K562 (cell line): ENCODE data around the gene CMPK1. TPM values are rescaled to one million over a fixed set of nuclear protein-coding genes. Genes with fewer than 3 reads are reported as not detected.

Experiments
- CBX5 ChIP-seq: IDR thresholded peaks from 2 replicates; pipeline ENCODE4 v1.6.1; 2014; ENCODE audit warnings: low read depth, borderline replicate concordance
- CREB1 ChIP-seq, 2 experiments: sonication (generic) in 1 of 2; formaldehyde crosslinking in 1 of 2; IDR thresholded peaks; 2 replicates each; pipeline versions ENCODE4 v1.6.1 to v1.8.0; 2012 to 2022; ENCODE audit warnings: inconsistent platforms in 1 of 2, mild to moderate bottlenecking in 1 of 2, missing genetic modification reagents in 1 of 2, moderate library complexity in 1 of 2
- DDX20 ChIP-seq: fragments of 450-650 bp; IDR thresholded peaks from 2 replicates; pipeline ENCODE4 v1.6.1; 2016; ENCODE audit warnings: missing genetic modification characterization, low read depth, mild to moderate bottlenecking, missing compliant biosample characterization, moderate library complexity
- GABPB1 ChIP-seq: sonication (generic); formaldehyde crosslinking; IDR thresholded peaks from 2 replicates; pipeline ENCODE4 v1.8.0; 2022; ENCODE audit warnings: mild to moderate bottlenecking, missing genetic modification reagents
- GABPB2 ChIP-seq: fragments of 250-450 bp; sonication (Bioruptor Pico); conservative IDR thresholded peaks from 2 replicates; pipeline ENCODE4 v1.5.1; 2021; ENCODE audit warnings: mild to moderate bottlenecking
- HNRNPLL ChIP-seq: fragments of 200-400 bp; formaldehyde crosslinking; IDR thresholded peaks from 2 replicates; pipeline ENCODE4 v1.6.1; 2017; ENCODE audit warnings: low read length, low read depth, mild to moderate bottlenecking; ENCODE audit not compliant: poor library complexity, severe bottlenecking
- ILF3 ChIP-seq: fragments of 450-650 bp; IDR thresholded peaks from 2 replicates; pipeline ENCODE4 v1.6.1; 2018; ENCODE audit warnings: antibody characterized with exemption, mild to moderate bottlenecking, moderate library complexity, borderline replicate concordance
- KAT2B ChIP-seq: IDR thresholded peaks from one replicate; pipeline ENCODE4 v1.6.1; 2012; ENCODE audit warnings: low read depth, mild to moderate bottlenecking, control low read depth, inconsistent platforms, low read length, moderate library complexity
- NONO ChIP-seq, 2 experiments: fragments of 200-400 bp in 1 of 2; fragments of 450-650 bp in 1 of 2; formaldehyde crosslinking in 1 of 2; IDR thresholded peaks; 2 replicates each; pipeline ENCODE4 v1.6.1; 2017; ENCODE audit warnings: low read depth in 2 of 2, mild to moderate bottlenecking in 2 of 2, moderate library complexity in 2 of 2, low read length in 1 of 2
- PYGO2 ChIP-seq: fragments of 450-650 bp; IDR thresholded peaks from 2 replicates; pipeline ENCODE4 v1.6.1; 2016; ENCODE audit warnings: mild to moderate bottlenecking, missing genetic modification characterization, moderate library complexity, missing compliant biosample characterization
- RBFOX2 ChIP-seq: fragments of 200-400 bp; formaldehyde crosslinking; IDR thresholded peaks from 2 replicates; pipeline ENCODE4 v1.6.1; 2017; ENCODE audit warnings: low read depth, mild to moderate bottlenecking, low read length, moderate library complexity
- SMAD1 ChIP-seq: fragments of 150-350 bp; IDR thresholded peaks from 2 replicates; pipeline ENCODE4 v1.6.1; 2014; ENCODE audit warnings: low read length, low read depth; ENCODE audit not compliant: partially characterized antibody
- SMAD2 ChIP-seq: fragments of 150-350 bp; IDR thresholded peaks from 2 replicates; pipeline ENCODE4 v1.6.1; 2014; ENCODE audit warnings: low read depth, mild to moderate bottlenecking, low read length
- SMARCE1 ChIP-seq: fragments of 450-650 bp; IDR thresholded peaks from 2 replicates; pipeline ENCODE4 v1.7.1; 2016; ENCODE audit warnings: mild to moderate bottlenecking
- STAT5A ChIP-seq: IDR thresholded peaks from 2 replicates; pipeline ENCODE4 v1.6.1; 2012; ENCODE audit warnings: low read length, inconsistent platforms, borderline replicate concordance
- U2AF2 ChIP-seq: fragments of 200-400 bp; formaldehyde crosslinking; optimal IDR thresholded peaks from 2 replicates; pipeline ENCODE3; 2017; ENCODE audit warnings: low read depth, mild to moderate bottlenecking, low read length
- VEZF1 ChIP-seq: fragments of 200-800 bp; sonication (Bioruptor generic); IDR thresholded peaks from 2 replicates; pipeline ENCODE4 v1.6.1; 2017; ENCODE audit warnings: missing genetic modification characterization, missing compliant biosample characterization
- ZNF444 ChIP-seq: fragments of 250-450 bp; sonication (Bioruptor Pico); IDR thresholded peaks from 2 replicates; pipeline ENCODE4 v1.4.0; 2020; ENCODE audit warnings: mild to moderate bottlenecking, moderate library complexity
- ZNF507 ChIP-seq: conservative IDR thresholded peaks from 2 replicates; pipeline ENCODE4 v1.6.1; 2017; ENCODE audit warnings: missing genetic modification characterization, missing compliant biosample characterization
- ZNF766 ChIP-seq: fragments of 200-800 bp; sonication (Bioruptor generic); conservative IDR thresholded peaks from 2 replicates; pipeline ENCODE4 v1.6.1; 2016; ENCODE audit warnings: missing genetic modification characterization, missing compliant biosample characterization
- polyA plus RNA-seq, 8 experiments: library from polyadenylated mRNA; depleted of rRNA in 4 of 8; stranded (reverse) in 5 of 8; unstranded in 3 of 8; fragments of >200 nt; fragmentation: Nextera tagmentation in 2 of 8; fragmentation: Illumina TruSeq in 1 of 8; extraction: Ambion mirVana in 2 of 8; extraction: Trizol in 1 of 8; gene quantifications; 2 replicates each; pipeline versions ENCODE4 v1.2.1 to v1.2.3, GENCODE V29; 2011 to 2014; ENCODE audit warnings: inconsistent platforms in 1 of 8, missing spikeins in 1 of 8
- total RNA-seq, 7 experiments: library from RNA; depleted of rRNA in 6 of 7; stranded (reverse); fragments of >200 nt in 6 of 7; fragmentation: Illumina TruSeq in 2 of 7; extraction: Trizol in 2 of 7; gene quantifications; 2 replicates each; pipeline versions ENCODE4 v1.2.1 to v1.2.3, GENCODE V29; 2011 to 2021; ENCODE audit warnings: low replicate concordance in 1 of 7
- TF ChIP-seq, protein P1 (sequence below): sonication (generic); formaldehyde crosslinking; IDR thresholded peaks from 2 replicates; pipeline ENCODE4 v1.5.0; 2020; ENCODE audit warnings: missing genetic modification reagents
- TF ChIP-seq, protein P2 (sequence below): fragments of 450-650 bp; IDR thresholded peaks from 2 replicates; pipeline ENCODE4 v1.6.1; 2018; ENCODE audit not compliant: partially characterized antibody

Gene CMPK1
- total and polyA plus RNA-seq, 9 of the 15 experiments (the other 6 are each of a cell fraction or from before 2014, with no cell fraction given): 54.5 to 197 (median 116) TPM

- TF ChIP-seq KAT2B (no peak), RBFOX2 (peak; percentile 89), NONO (IDR thresholded peaks at IDR 0.05; ENCODE audit: low read depth in 2 of 2, low read length in 1 of 2) (peak in 1 of 2 experiments; percentile 36; a peak in 2 of 4 replicates), SMAD1 (no peak), U2AF2 (no peak), DDX20 (tag) (no peak), VEZF1 (CRISPR knock-in tag) (peak; percentile 71; the same call in 1 of the 2 replicates), CBX5 (no peak), ILF3 (no peak), SMARCE1 (no peak), ZNF766 (peak; percentile 82), PYGO2 (no peak), STAT5A (no peak), GABPB1 (peak; percentile 55), CREB1 (IDR thresholded peaks at IDR 0.05) (no peak; the same call in 1 of the 2 replicates), CREB1 (CRISPR knock-in tag; IDR thresholded peaks at IDR 0.05) (0 out of 2 replicates have a peak, but pooled peaks have one; percentile 18), ZNF444 (CRISPR knock-in tag) (no peak), GABPB2 (CRISPR knock-in tag) (no peak), SMAD2 (no peak), HNRNPLL (peak; percentile 42), ZNF507 (tag) (no peak)
- TF ChIP-seq, protein P1, sequence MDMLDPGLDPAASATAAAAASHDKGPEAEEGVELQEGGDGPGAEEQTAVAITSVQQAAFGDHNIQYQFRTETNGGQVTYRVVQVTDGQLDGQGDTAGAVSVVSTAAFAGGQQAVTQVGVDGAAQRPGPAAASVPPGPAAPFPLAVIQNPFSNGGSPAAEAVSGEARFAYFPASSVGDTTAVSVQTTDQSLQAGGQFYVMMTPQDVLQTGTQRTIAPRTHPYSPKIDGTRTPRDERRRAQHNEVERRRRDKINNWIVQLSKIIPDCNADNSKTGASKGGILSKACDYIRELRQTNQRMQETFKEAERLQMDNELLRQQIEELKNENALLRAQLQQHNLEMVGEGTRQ (CRISPR knock-in tag): no peak
- TF ChIP-seq, protein P2, sequence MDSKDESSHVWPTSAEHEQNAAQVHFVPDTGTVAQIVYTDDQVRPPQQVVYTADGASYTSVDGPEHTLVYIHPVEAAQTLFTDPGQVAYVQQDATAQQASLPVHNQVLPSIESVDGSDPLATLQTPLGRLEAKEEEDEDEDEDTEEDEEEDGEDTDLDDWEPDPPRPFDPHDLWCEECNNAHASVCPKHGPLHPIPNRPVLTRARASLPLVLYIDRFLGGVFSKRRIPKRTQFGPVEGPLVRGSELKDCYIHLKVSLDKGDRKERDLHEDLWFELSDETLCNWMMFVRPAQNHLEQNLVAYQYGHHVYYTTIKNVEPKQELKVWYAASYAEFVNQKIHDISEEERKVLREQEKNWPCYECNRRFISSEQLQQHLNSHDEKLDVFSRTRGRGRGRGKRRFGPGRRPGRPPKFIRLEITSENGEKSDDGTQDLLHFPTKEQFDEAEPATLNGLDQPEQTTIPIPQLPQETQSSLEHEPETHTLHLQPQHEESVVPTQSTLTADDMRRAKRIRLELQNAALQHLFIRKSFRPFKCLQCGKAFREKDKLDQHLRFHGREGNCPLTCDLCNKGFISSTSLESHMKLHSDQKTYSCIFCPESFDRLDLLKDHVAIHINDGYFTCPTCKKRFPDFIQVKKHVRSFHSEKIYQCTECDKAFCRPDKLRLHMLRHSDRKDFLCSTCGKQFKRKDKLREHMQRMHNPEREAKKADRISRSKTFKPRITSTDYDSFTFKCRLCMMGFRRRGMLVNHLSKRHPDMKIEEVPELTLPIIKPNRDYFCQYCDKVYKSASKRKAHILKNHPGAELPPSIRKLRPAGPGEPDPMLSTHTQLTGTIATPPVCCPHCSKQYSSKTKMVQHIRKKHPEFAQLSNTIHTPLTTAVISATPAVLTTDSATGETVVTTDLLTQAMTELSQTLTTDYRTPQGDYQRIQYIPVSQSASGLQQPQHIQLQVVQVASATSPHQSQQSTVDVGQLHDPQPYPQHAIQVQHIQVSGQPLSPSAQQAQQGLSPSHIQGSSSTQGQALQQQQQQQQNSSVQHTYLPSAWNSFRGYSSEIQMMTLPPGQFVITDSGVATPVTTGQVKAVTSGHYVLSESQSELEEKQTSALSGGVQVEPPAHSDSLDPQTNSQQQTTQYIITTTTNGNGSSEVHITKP: no peak
Observed at GRCh38 chr1:47333922-47334764, 553 bp downstream of the CMPK1 start (continued).
